Neural progenitor cell (in vitro differentiated cells): ENCODE measurements around the gene PAQR6. TPM values are rescaled to one million over a fixed set of nuclear protein-coding genes. Genes with fewer than 3 reads are reported as not detected.

ENCODE experiments used
- DNase-seq: peaks from one replicate; pipeline ENCODE4 v3.0.0-alpha.2; 2016; ENCODE audit warnings: low spot score
- H2AFZ ChIP-seq: fragments of 200-600 bp; sonication (generic); replicated peaks from 2 replicates; pipeline ENCODE4 v1.6.1; 2016; ENCODE audit warnings: antibody characterized with exemption
- H3F3A ChIP-seq: fragments of 200-600 bp; sonication (generic); 2 replicates; pipeline ENCODE4 v1.6.1; 2016; ENCODE audit warnings: antibody characterized with exemption, low read depth
- H3K27ac ChIP-seq: fragments of 200-600 bp; sonication (generic); 2 replicates; pipeline ENCODE4 v1.5.1; 2016; ENCODE audit warnings: mild to moderate bottlenecking
- H3K27me3 ChIP-seq: fragments of 200-600 bp; sonication (generic); 2 replicates; pipeline ENCODE4 v1.6.1; 2016; ENCODE audit warnings: mild to moderate bottlenecking, moderate library complexity
- H3K36me3 ChIP-seq: fragments of 200-600 bp; sonication (generic); 2 replicates; pipeline ENCODE4 v1.5.1; 2016
- H3K4me1 ChIP-seq: fragments of 200-600 bp; sonication (generic); 2 replicates; pipeline ENCODE4 v1.6.1; 2016; ENCODE audit warnings: mixed run types
- H3K4me2 ChIP-seq: fragments of 200-600 bp; sonication (generic); 2 replicates; pipeline ENCODE4 v1.6.1; 2016
- H3K4me3 ChIP-seq: fragments of 200-600 bp; sonication (generic); 2 replicates; pipeline ENCODE4 v1.5.1; 2016
- H3K79me2 ChIP-seq: fragments of 200-600 bp; sonication (generic); 2 replicates; pipeline ENCODE4 v1.6.1; 2016; ENCODE audit warnings: low read depth
- H3K9ac ChIP-seq: fragments of 200-600 bp; sonication (generic); 2 replicates; pipeline ENCODE4 v1.6.1; 2016
- H3K9me3 ChIP-seq: fragments of 200-600 bp; sonication (generic); 2 replicates; pipeline ENCODE4 v1.5.1; 2016; ENCODE audit warnings: low read depth
- H4K20me1 ChIP-seq: fragments of 200-600 bp; sonication (generic); 2 replicates; pipeline ENCODE4 v1.6.1; 2016; ENCODE audit warnings: low read depth
- H3K27ac Mint-ChIP-seq: 3 replicates; pipeline ENCODE4 v1.8.0; 2021; ENCODE audit warnings: mixed read lengths
- H3K27me3 Mint-ChIP-seq: 2 replicates; pipeline ENCODE4 v1.8.0; 2022; ENCODE audit warnings: low read depth, mild to moderate bottlenecking, inconsistent platforms, moderate library complexity, mixed read lengths; ENCODE audit not compliant: insufficient read depth
- H3K36me3 Mint-ChIP-seq: 3 replicates; pipeline ENCODE4 v1.8.0; 2021; ENCODE audit warnings: mixed read lengths
- H3K4me1 Mint-ChIP-seq: 3 replicates; pipeline ENCODE4 v1.8.0; 2021; ENCODE audit warnings: mixed read lengths
- H3K4me3 Mint-ChIP-seq: 3 replicates; pipeline ENCODE4 v1.8.0; 2021; ENCODE audit warnings: mild to moderate bottlenecking, moderate library complexity, mixed read lengths
- H3K9me3 Mint-ChIP-seq: 3 replicates; pipeline ENCODE4 v1.8.0; 2020; ENCODE audit warnings: mixed read lengths
- CTCF ChIP-seq: fragments of 200-600 bp; sonication (generic); IDR thresholded peaks from 2 replicates; pipeline ENCODE4 v1.5.1; 2017; ENCODE audit warnings: antibody characterized with exemption, mild to moderate bottlenecking
- EZH2 ChIP-seq: fragments of 200-600 bp; sonication (generic); IDR thresholded peaks from 2 replicates; pipeline ENCODE4 v1.6.1; 2017; ENCODE audit warnings: antibody characterized with exemption, mild to moderate bottlenecking, moderate library complexity
- EZH2phosphoT487 ChIP-seq: fragments of 200-600 bp; sonication (generic); IDR thresholded peaks from 2 replicates; pipeline ENCODE4 v1.6.1; 2017; ENCODE audit warnings: antibody characterized with exemption
- total RNA-seq: library from RNA; depleted of rRNA; stranded (reverse); fragments of >200 nt; gene quantifications from 2 replicates; pipeline ENCODE4 v1.2.3, GENCODE V29; 2015; ENCODE audit warnings: low replicate concordance

Gene PAQR6
- total RNA-seq, 1 donor from 2014 or later: 5.0 TPM

- Mint-ChIP-seq H3K36me3 (peaks cover 56% of the 10 kb centered on the region), H3K27me3 (peaks cover 2% of the 10 kb centered on the region), H3K4me3 (no peak overlapping the region), H3K4me1 (no peaks in the 10 kb centered on the region), H3K9me3 (no peaks in the 10 kb centered on the region), H3K27ac (no peak overlapping the region)
- no peaks in the 10 kb centered on the region for H4K20me1 ChIP-seq
- H2AFZ ChIP-seq: no peak overlapping the region
- H3K4me2 ChIP-seq: no peak overlapping the region
- no peaks in the 10 kb centered on the region for H3K27me3 ChIP-seq
- H3K27ac ChIP-seq: no peak overlapping the region
- H3K4me3 ChIP-seq: no peak overlapping the region
- no peaks in the 10 kb centered on the region for H3F3A ChIP-seq
- TF ChIP-seq EZH2phosphoT487: no peak
- no peak for TF ChIP-seq EZH2
- no peak for TF ChIP-seq CTCF
- H3K79me2 ChIP-seq: no peaks in the 10 kb centered on the region
- H3K36me3 ChIP-seq: peaks cover 6% of the 10 kb centered on the region
- H3K9me3 ChIP-seq: no peaks in the 10 kb centered on the region
- H3K9ac ChIP-seq: no peak overlapping the region
- no peak for DNase-seq
- H3K4me1 ChIP-seq: no peaks in the 10 kb centered on the region
Observed at GRCh38 chr1:156268336-156268735, 20.5 kb upstream of the PAQR6 start.

GRCh38 chr1:156266051-156266450 is 18.2 kb upstream of the PAQR6 start:
- Histone ChIP-seq H2AFZ (no peak overlapping the region), H3K79me2 (no peaks in the 10 kb centered on the region), H3K4me2 (no peak overlapping the region), H3K36me3 (peaks cover 5% of the 10 kb centered on the region), H3K27me3 (no peaks in the 10 kb centered on the region), H3K27ac (no peak overlapping the region), H3K4me3 (no peak overlapping the region), H3K9ac (no peak overlapping the region), H3K4me1 (no peaks in the 10 kb centered on the region), H3K9me3 (no peaks in the 10 kb centered on the region), H3F3A (no peaks in the 10 kb centered on the region), H4K20me1 (no peaks in the 10 kb centered on the region)
- peaks cover 54% of the 10 kb centered on the region for H3K36me3 Mint-ChIP-seq
- H3K4me3 Mint-ChIP-seq: no peak overlapping the region
- TF ChIP-seq EZH2 (no peak), EZH2phosphoT487 (no peak)
- H3K27ac Mint-ChIP-seq: no peak overlapping the region
- no peak for DNase-seq
- no peaks in the 10 kb centered on the region for H3K4me1 Mint-ChIP-seq
- no peaks in the 10 kb centered on the region for H3K9me3 Mint-ChIP-seq
- H3K27me3 Mint-ChIP-seq: peaks cover 2% of the 10 kb centered on the region

- H3K4me1 ChIP-seq: no peaks in the 10 kb centered on the region
- H3K9me3 Mint-ChIP-seq: no peaks in the 10 kb centered on the region
- no peak overlapping the region for H3K27ac ChIP-seq
- TF ChIP-seq CTCF: no peak
- no peak for TF ChIP-seq EZH2phosphoT487
- no peak for TF ChIP-seq EZH2
- no peak overlapping the region for H3K4me3 ChIP-seq
- no peaks in the 10 kb centered on the region for H3F3A ChIP-seq
- H3K27me3 ChIP-seq: no peaks in the 10 kb centered on the region
- no peak overlapping the region for H3K4me3 Mint-ChIP-seq
- H3K27me3 Mint-ChIP-seq: peaks cover 2% of the 10 kb centered on the region
- peaks cover 5% of the 10 kb centered on the region for H3K36me3 ChIP-seq
- H3K79me2 ChIP-seq: no peaks in the 10 kb centered on the region
- H3K4me1 Mint-ChIP-seq: no peaks in the 10 kb centered on the region
- no peak overlapping the region for H3K27ac Mint-ChIP-seq
- no peak overlapping the region for H2AFZ ChIP-seq
- no peak for DNase-seq
- H3K36me3 Mint-ChIP-seq: peaks cover 56% of the 10 kb centered on the region
- no peaks in the 10 kb centered on the region for H3K9me3 ChIP-seq
- no peak overlapping the region for H3K4me2 ChIP-seq
- no peak overlapping the region for H3K9ac ChIP-seq
- H4K20me1 ChIP-seq: no peaks in the 10 kb centered on the region
Observed at GRCh38 chr1:156263288-156263655, 15.4 kb upstream of the PAQR6 start.

DNA sequence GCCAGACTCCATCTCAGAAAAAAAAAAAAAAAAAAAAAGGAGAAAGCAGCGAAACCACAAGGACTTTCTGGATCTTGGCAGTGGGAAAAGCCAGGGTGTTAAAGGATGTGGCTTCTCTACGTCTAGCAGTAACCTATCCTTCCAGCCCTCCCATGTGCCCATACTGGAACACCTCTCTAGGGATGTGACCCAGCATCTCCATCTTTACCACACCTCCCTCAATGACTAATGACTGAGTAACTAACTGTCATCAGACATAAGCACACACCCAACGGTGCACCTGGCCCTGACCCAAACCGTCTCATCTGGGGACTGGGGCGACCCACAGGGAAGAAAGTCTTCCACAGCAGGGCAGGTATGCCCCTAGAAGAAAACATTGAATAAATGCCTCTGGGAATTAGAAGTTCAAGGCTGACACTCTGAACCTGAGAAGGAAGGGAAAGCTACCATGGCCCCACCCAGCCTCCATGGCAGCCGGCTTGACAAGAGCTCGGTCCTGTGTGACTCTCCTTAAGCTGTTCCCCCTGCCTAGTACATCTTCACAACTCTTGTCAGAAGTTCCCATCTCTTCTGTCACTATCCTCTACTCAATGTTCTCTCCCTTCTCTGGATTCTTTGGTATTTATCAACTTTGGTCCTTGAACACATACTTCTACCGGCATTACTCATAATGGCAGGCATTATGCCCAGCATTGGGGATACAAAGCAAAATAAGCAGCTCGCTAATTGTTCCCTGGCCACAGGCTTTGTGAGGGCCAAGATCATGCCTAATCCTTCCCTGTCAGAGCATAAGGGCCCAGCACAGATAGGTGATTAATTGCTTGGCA is 14.8 kb upstream of the PAQR6 start:
- H3K27ac Mint-ChIP-seq: no peak overlapping the region
- no peak overlapping the region for H3K27ac ChIP-seq
- DNase-seq: no peak
- no peaks in the 10 kb centered on the region for H3K79me2 ChIP-seq
- no peaks in the 10 kb centered on the region for H3F3A ChIP-seq
- peaks cover 51% of the 10 kb centered on the region for H3K36me3 Mint-ChIP-seq
- no peak overlapping the region for H3K4me3 ChIP-seq
- H3K9ac ChIP-seq: no peak overlapping the region
- H4K20me1 ChIP-seq: no peaks in the 10 kb centered on the region
- TF ChIP-seq EZH2phosphoT487 (no peak), CTCF (no peak), EZH2 (no peak)
- no peaks in the 10 kb centered on the region for H3K27me3 ChIP-seq
- H3K27me3 Mint-ChIP-seq: peaks cover 2% of the 10 kb centered on the region
- H3K36me3 ChIP-seq: peaks cover 5% of the 10 kb centered on the region
- H3K9me3 Mint-ChIP-seq: no peaks in the 10 kb centered on the region
- no peak overlapping the region for H2AFZ ChIP-seq
- H3K9me3 ChIP-seq: no peaks in the 10 kb centered on the region
- H3K4me2 ChIP-seq: no peak overlapping the region
- H3K4me1 Mint-ChIP-seq: no peaks in the 10 kb centered on the region
- H3K4me3 Mint-ChIP-seq: no peak overlapping the region
- no peaks in the 10 kb centered on the region for H3K4me1 ChIP-seq
